Natural killer cell (primary cell): Measurements from ENCODE around the gene LRRC8E. TPM values are rescaled to one million over a fixed set of nuclear protein-coding genes. Genes with fewer than 3 reads are reported as not detected.

Experiments used
- ATAC-seq, 3 donors: fragments of 150-1000 bp in 2 of 3; fragments of 200-7000 bp in 1 of 3; cut with Tn5 transposase; 1 replicate in 1 of 3; 2 replicates in 2 of 3; pipeline ENCODE4 v1.10.0; 2021; ENCODE audit warnings: mild to moderate bottlenecking in 2 of 3, moderate library complexity in 2 of 3
- DNase-seq, 2 donors: peaks; one replicate each; pipeline versions ENCODE4 v3.0.0 to v3.0.0-alpha.2; 2013 to 2021; ENCODE audit warnings: mixed read lengths in 1 of 2
- H3K27ac ChIP-seq: one replicate; pipeline ENCODE4 v1.5.1; 2013; ENCODE audit warnings: mild to moderate bottlenecking, low read length
- H3K27me3 ChIP-seq: one replicate; pipeline ENCODE4 v1.6.1; 2013; ENCODE audit warnings: low read length; ENCODE audit not compliant: control insufficient read depth, insufficient read depth
- H3K36me3 ChIP-seq: one replicate; pipeline ENCODE4 v1.6.1; 2013; ENCODE audit warnings: low read length; ENCODE audit not compliant: control insufficient read depth, insufficient read depth
- H3K4me1 ChIP-seq: one replicate; pipeline ENCODE4 v1.6.1; 2013; ENCODE audit warnings: low read length; ENCODE audit not compliant: control insufficient read depth, insufficient read depth
- H3K4me3 ChIP-seq: one replicate; pipeline ENCODE4 v1.5.1; 2013; ENCODE audit warnings: low read length
- H3K9me3 ChIP-seq: one replicate; pipeline ENCODE4 v1.6.1; 2013; ENCODE audit warnings: low read length; ENCODE audit not compliant: control insufficient read depth, insufficient read depth
- H3K27ac Mint-ChIP-seq, 2 donors: one replicate each; pipeline ENCODE4 v1.8.0; 2022; ENCODE audit warnings: mild to moderate bottlenecking in 2 of 2, mixed read lengths in 2 of 2, moderate library complexity in 1 of 2
- H3K27me3 Mint-ChIP-seq, 2 donors: one replicate each; pipeline ENCODE4 v1.8.0; 2022; ENCODE audit warnings: low read depth in 2 of 2, mixed read lengths in 2 of 2
- H3K36me3 Mint-ChIP-seq: one replicate; pipeline ENCODE4 v1.8.0; 2022; ENCODE audit warnings: mixed read lengths
- H3K4me1 Mint-ChIP-seq, 2 donors: one replicate each; pipeline ENCODE4 v1.8.0; 2022; ENCODE audit warnings: mixed read lengths in 2 of 2
- H3K4me3 Mint-ChIP-seq: one replicate; pipeline ENCODE4 v1.8.0; 2022; ENCODE audit warnings: mild to moderate bottlenecking, moderate library complexity, mixed read lengths
- H3K9me3 Mint-ChIP-seq, 2 donors: one replicate each; pipeline ENCODE4 v1.8.0; 2022; ENCODE audit warnings: mixed read lengths in 2 of 2
- WGBS: methylation state at CpG from one replicate; pipeline ENCODE4 v1.1.7; 2013; ENCODE audit warnings: missing lambda C conversion rate; ENCODE audit not compliant: insufficient coverage; 5-methylcytosine and 5-hydroxymethylcytosine counted together
- intact Hi-C: fragments of 100-400 bp; cut with micrococcal nuclease; formaldehyde crosslinking; loops from one replicate; pipeline ENCODE4 v1.14.2; 2022
- total RNA-seq, 4 donors: library from RNA; stranded (reverse); fragments of 120-200 nt in 1 of 4; gene quantifications; one replicate each; pipeline versions ENCODE4 v1.2.3 to v1.2.4, GENCODE V29; 2013 to 2022
- TF ChIP-seq, protein P1 (sequence below): fragments of 200-600 bp; IDR thresholded peaks from one replicate; pipeline ENCODE4 v1.8.0; 2022; ENCODE audit warnings: antibody characterized with exemption

LRRC8E gene
- total RNA-seq, 3 donors from 2014 or later (not counting 1 experiment from before 2014, with no cell fraction given), result not detected

- TF ChIP-seq, protein P1, sequence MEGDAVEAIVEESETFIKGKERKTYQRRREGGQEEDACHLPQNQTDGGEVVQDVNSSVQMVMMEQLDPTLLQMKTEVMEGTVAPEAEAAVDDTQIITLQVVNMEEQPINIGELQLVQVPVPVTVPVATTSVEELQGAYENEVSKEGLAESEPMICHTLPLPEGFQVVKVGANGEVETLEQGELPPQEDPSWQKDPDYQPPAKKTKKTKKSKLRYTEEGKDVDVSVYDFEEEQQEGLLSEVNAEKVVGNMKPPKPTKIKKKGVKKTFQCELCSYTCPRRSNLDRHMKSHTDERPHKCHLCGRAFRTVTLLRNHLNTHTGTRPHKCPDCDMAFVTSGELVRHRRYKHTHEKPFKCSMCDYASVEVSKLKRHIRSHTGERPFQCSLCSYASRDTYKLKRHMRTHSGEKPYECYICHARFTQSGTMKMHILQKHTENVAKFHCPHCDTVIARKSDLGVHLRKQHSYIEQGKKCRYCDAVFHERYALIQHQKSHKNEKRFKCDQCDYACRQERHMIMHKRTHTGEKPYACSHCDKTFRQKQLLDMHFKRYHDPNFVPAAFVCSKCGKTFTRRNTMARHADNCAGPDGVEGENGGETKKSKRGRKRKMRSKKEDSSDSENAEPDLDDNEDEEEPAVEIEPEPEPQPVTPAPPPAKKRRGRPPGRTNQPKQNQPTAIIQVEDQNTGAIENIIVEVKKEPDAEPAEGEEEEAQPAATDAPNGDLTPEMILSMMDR, result no peak
- no peaks in the 10 kb centered on the region for H3K9me3 ChIP-seq
- no peaks in the 10 kb centered on the region for H3K36me3 ChIP-seq
- no peaks in the 10 kb centered on the region for H3K36me3 Mint-ChIP-seq
- H3K9me3 Mint-ChIP-seq, result no peaks in the 10 kb centered on the region
- intact Hi-C loops, result no loop called here
- no peaks in the 10 kb centered on the region for H3K27me3 Mint-ChIP-seq
- DNase-seq (no peak), ATAC-seq (peak in 1 of 3 donors; percentile 25)
- H3K4me1 Mint-ChIP-seq, result peaks cover 0 to 4% of the 10 kb centered on the region in 2 donors
- WGBS, result 98% methylated on average over 11 of the region's 11 CpGs
- no peaks in the 10 kb centered on the region for H3K4me1 ChIP-seq
- H3K27me3 ChIP-seq, result no peaks in the 10 kb centered on the region
- no peak overlapping the region for H3K4me3 Mint-ChIP-seq
- no peak overlapping the region for H3K4me3 ChIP-seq
- H3K27ac Mint-ChIP-seq, result no peak overlapping the region
- no peak overlapping the region for H3K27ac ChIP-seq
These were observed 46.3 kb upstream of the LRRC8E start for GRCh38 chr19:7841751-7842660.

DNA sequence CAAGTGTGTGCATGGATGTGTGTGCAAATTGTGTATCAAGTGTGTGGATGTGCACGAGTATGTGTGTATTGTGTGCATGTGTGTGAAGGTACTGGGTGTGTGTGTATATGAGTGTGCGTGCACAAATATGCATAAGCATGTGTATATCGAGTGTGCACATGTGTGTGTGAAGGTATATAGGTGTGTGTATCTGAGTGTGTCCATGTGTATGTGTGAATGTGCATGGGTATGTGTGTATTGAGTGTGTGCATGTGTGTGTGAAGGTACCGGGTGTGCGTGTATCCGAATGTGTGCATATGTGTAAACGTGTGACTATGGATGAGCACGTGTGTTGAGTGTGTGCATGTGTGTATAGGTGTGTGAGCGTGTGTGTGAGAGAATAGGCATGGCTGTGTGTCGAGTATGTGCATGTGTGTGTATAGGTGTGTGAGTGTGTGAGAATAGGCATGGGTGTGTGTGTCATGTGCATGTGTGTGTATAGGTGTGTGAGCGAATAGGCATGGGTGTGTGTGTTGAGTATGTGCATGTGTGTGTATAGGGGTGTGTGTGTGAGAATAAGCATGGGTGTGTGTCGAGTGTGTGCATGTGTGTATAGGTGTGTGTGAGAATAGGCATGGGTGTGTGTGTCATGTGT, 45.5 kb upstream of the LRRC8E start:
- H3K9me3 ChIP-seq, result no peaks in the 10 kb centered on the region
- ATAC-seq, result peak in 1 of 3 donors; percentile 15
- TF ChIP-seq, protein P1, result no peak
- no peaks in the 10 kb centered on the region for H3K27me3 ChIP-seq
- intact Hi-C loops, result no loop called here
- Mint-ChIP-seq H3K4me3 (no peak overlapping the region), H3K27me3 (no peaks in the 10 kb centered on the region), H3K27ac (no peak overlapping the region), H3K9me3 (no peaks in the 10 kb centered on the region), H3K4me1 (peaks cover 0 to 4% of the 10 kb centered on the region in 2 donors), H3K36me3 (no peaks in the 10 kb centered on the region)
- no peak overlapping the region for H3K27ac ChIP-seq
- H3K4me1 ChIP-seq, result no peaks in the 10 kb centered on the region
- no peak overlapping the region for H3K4me3 ChIP-seq
- no peaks in the 10 kb centered on the region for H3K36me3 ChIP-seq
- 98% methylated on average over 12 of the region's 12 CpGs for WGBS
- DNase-seq, result no peak

DNA sequence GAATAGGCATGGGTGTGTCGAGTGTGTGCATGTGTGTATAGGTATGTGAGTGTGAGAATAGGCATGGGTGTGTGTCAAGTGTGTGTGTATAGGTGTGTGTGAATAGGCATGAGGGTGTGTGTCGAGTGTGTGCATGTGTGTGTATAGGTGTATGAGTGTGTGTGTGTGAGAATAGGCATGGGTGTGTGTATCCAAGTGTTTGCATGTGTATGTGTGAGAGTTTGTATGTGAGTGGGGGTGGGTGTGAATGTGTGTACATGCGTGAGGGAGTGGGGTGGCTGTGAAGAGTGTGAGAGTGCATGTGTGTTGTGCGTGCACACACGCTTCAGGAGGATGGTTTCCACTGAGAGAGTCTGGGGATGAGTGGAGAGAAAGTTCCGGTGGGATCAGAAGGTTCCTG, 44.8 kb upstream of the LRRC8E start:
- ATAC-seq (peak in 1 of 3 donors; percentile 7), DNase-seq (no peak)
- H3K9me3 Mint-ChIP-seq, result no peaks in the 10 kb centered on the region
- Histone ChIP-seq H3K4me3 (no peak overlapping the region), H3K27ac (no peak overlapping the region), H3K4me1 (no peaks in the 10 kb centered on the region), H3K9me3 (no peaks in the 10 kb centered on the region), H3K36me3 (no peaks in the 10 kb centered on the region), H3K27me3 (no peaks in the 10 kb centered on the region)
- H3K27me3 Mint-ChIP-seq, result no peaks in the 10 kb centered on the region
- WGBS, result 94% methylated on average over 6 of the region's 6 CpGs
- no peak overlapping the region for H3K27ac Mint-ChIP-seq
- intact Hi-C loops, result no loop called here
- no peaks in the 10 kb centered on the region for H3K36me3 Mint-ChIP-seq
- no peak overlapping the region for H3K4me3 Mint-ChIP-seq
- TF ChIP-seq, protein P1, result no peak
- peaks cover 0 to 4% of the 10 kb centered on the region in 2 donors for H3K4me1 Mint-ChIP-seq
